GM19452 (cell line): ENCODE data around the gene P2RY11.

Experiments used
- ATAC-seq: cut with Tn5 transposase; IDR thresholded peaks from one replicate; pipeline ENCODE4 v1.9.1; 2021; ENCODE audit not compliant: unreplicated experiment

Gene P2RY11

DNA sequence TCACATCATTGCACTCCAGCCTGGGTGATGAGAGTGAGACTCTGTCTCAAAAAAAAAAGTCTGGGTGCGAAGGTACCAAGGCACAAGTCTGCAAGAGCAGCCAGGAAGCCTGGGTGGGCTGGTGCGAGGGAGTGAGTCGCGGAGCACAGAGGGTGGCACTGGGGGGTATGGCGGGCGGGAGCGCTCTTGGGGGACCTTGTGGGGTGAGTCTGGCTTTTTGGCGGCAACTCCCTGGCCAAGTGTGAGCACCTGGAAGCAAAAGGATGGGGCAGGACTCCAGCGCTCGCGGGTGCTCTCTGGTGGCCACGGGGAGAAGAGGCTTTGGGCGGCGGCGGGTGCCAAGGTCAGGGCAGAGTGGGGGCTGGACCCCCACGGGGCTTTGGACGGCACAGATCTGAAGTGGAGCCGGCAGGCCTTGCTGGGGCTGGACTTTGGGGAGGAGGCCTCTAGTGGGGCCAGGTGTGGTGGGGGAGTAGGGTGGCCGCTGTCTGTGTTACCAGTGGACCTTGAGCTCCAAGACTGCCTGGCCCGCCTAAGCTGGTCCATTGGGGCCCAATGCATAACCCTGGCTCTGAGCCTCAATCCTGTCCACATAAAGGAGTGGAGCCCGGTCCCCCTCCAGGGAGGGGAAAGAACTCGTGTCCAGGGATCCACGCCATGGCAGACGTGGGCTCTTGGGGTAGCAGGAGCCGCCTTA, 1.6 kb downstream of the P2RY11 start:
- no peak for ATAC-seq

GRCh38 chr19:10113592-10113963, 2.1 kb downstream of the P2RY11 start:
- no peak for ATAC-seq

DNA sequence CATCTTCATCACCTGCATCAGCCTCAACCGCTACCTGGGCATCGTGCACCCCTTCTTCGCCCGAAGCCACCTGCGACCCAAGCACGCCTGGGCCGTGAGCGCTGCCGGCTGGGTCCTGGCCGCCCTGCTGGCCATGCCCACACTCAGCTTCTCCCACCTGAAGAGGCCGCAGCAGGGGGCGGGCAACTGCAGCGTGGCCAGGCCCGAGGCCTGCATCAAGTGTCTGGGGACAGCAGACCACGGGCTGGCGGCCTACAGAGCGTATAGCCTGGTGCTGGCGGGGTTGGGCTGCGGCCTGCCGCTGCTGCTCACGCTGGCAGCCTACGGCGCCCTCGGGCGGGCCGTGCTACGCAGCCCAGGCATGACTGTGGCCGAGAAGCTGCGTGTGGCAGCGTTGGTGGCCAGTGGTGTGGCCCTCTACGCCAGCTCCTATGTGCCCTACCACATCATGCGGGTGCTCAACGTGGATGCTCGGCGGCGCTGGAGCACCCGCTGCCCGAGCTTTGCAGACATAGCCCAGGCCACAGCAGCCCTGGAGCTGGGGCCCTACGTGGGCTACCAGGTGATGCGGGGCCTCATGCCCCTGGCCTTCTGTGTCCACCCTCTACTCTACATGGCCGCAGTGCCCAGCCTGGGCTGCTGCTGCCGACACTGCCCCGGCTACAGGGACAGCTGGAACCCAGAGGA, 2.6 kb downstream of the P2RY11 start:
- ATAC-seq = no peak

GRCh38 chr19:10114651-10115391, 3.3 kb downstream of the P2RY11 start:
- ATAC-seq = no peak

- no peak for ATAC-seq
These were observed 4.0 kb downstream of the P2RY11 start for GRCh38 chr19:10115392-10116084.

- no peak for ATAC-seq
These were observed 4.8 kb downstream of the P2RY11 start for GRCh38 chr19:10116085-10116865.

DNA sequence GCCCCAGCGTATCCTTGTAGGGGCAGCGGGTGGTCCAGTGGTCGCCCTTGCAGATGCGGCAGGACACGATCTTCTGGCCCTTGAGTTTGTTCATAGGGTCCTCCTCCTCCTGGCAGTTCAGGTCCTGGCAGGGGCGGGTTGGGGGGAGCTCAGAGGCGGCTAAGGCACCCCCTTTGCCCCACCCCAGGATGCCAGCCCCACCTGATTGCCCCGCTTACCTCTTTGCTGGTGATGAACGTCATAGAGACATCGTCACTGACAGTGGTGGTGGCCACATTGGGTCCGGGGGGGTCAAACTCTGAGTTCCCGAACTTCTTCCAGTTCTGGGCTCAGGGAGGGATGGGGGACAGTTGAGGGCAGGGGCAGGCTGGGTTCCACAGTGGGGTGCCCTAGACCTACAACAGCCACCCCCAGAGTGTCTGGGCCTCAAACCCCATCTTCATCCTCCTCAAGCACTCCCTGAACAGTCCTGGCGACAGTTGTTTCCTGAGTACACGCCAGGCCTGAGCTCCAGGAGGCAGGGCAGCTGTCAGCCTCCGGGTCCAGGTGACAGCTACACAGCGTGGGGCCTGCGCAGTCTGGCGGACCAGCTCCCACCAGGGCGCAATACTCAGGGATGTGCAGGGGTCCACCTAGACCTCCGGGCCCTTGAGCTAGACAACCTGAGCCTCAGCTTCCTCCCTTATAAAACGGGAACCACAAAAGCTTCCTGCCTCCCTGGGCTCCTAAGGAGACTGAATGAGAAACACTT, 5.5 kb downstream of the P2RY11 start:
- ATAC-seq = no peak

GRCh38 chr19:10118960-10119359, 7.5 kb downstream of the P2RY11 start:
- no peak for ATAC-seq

DNA sequence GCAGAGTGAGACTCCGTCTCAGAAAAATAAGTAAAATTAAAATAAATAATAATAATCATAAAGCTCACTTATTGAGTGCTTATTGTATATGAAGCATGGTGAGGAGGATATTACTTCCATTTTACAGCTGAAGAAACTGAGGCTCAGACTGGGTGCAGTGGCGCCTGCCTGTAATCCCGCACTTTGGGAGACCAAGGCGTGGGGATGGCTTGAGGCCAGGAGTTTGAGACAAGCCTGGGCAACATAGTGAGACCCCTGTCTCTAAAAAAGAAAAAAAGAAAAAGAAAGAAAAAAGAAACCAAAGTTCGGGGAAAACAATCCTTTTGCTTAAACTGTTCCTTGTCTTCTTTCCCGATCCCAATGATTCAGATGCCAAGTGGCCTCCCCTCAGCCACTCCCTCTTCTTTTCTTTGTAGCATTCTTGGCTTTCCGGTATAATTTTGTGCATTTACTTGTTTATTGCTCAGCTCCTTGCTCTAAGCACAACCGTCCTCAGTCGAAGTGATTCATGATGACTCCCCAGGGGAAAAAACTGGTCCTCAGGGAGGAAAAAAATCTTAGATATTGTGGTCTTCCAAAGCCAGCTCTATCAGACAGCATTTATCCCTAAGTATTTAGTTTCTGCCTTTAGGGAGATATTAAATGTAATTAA, 9.2 kb downstream of the P2RY11 start:
- no peak for ATAC-seq

GRCh38 chr19:10122045-10122444, 10.6 kb downstream of the P2RY11 start:
- ATAC-seq = no peak

GRCh38 chr19:10124429-10124828, 12.9 kb downstream of the P2RY11 start:
- no peak for ATAC-seq

DNA sequence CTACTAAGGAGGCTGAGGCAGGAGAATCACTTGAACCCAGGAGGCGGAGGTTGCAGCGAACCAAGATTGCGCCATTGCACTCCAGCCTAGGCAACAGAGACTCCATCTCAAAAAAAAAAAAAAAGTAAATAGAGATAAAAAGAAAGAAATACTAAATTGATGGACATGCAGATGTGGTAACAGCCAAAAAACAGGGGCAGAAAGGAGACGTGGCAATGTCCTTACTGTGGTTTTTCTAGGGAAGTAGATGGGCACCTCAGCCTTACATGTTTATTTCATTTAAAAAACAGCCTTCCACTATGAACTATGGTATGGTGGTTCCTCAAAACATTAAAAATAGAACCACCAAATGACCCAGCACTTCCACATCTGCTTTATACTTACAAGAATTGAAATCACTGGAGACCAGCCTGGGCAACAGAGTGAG, 14.7 kb downstream of the P2RY11 start:
- no peak for ATAC-seq

DNA sequence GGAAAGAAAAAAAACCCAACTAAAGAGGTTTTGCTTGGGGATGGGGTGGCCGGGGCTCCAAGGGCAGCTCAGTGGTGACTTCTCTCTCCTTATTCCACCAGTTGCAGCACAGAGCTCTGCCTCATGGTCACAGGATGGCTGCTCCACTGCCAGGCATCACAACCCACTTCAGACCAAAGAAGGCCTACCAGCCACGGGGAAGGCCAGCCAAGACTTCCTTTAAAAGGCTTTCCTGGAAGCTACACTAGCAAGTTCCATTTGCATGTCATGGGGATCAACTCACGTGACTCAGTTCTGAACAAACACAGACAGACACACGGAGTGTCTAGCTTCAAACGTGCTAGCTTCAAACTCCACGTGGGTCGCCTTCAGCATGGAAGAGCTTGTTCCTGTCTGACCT, 21.4 kb downstream of the P2RY11 start:
- no peak for ATAC-seq

GRCh38 chr19:10133596-10133995, 22.1 kb downstream of the P2RY11 start:
- no peak for ATAC-seq

- no peak for ATAC-seq
These were observed 22.5 kb downstream of the P2RY11 start for GRCh38 chr19:10134040-10134439.

DNA sequence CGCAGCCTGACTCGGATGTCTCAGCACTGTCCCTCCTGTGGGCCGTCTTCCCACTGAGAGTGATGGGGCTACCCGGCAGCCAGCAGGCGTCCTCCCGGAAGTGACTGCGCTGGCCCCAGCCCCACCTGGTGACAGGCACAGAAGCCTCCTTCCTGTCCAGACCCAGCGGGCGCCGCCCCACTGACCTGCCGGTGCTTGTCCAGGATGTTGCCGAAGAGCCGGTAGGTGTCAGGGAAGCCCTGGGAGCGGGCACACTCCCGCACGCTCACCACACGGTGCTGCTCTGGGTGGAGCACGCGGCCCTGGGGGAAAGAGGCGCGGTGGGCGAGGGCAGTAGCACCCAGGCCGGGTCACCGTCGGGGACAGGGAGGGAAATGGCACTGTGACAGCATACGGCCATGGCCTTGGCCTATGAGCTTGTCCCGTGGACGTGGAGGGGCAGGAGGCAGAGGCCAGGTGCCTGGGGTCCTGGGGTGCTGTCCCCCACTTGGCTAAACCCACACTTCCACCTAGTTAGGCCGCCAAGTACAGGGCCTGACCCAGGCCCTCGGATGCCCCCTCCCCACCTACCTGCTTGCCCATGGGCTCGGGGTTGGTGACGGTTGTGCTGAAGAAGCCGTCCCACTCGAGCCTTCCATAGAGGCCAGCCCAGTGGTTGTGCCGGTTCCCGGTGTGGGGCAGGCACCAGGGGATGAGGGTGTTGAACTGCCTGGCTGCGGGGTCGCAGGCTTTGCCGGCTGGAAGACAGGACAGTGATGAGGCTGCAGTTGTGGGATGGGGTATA, 24.2 kb downstream of the P2RY11 start:
- ATAC-seq = no peak

DNA sequence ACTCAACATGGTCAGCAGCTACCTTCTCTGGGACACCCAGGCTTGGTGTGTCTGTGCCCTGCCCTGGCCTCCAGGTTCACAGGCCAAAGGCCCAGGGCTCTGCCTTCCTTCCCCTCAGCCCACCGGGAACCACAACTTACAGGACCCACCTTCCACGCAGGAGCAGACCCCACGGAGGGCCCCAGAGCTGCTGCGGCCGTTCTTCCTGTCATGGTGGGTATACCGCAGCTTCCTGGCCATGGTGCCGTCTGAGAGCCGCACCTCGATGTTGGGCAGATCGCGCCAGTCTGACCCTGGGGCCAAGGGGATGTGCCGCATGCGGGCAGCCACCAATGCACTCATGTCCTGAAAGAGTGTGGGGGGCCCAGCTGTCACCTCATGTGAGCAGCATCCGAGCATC, 25.4 kb downstream of the P2RY11 start:
- no peak for ATAC-seq

- ATAC-seq = no peak
These were observed 26.5 kb downstream of the P2RY11 start for GRCh38 chr19:10137751-10138682.
